GM21360 (cell line): ENCODE measurements around the gene SLN.

Source experiments
- ATAC-seq: cut with Tn5 transposase; IDR thresholded peaks from one replicate; pipeline ENCODE4 v1.9.1; 2021; ENCODE audit warnings: mild to moderate bottlenecking, moderate library complexity; ENCODE audit not compliant: unreplicated experiment

The SLN gene

DNA sequence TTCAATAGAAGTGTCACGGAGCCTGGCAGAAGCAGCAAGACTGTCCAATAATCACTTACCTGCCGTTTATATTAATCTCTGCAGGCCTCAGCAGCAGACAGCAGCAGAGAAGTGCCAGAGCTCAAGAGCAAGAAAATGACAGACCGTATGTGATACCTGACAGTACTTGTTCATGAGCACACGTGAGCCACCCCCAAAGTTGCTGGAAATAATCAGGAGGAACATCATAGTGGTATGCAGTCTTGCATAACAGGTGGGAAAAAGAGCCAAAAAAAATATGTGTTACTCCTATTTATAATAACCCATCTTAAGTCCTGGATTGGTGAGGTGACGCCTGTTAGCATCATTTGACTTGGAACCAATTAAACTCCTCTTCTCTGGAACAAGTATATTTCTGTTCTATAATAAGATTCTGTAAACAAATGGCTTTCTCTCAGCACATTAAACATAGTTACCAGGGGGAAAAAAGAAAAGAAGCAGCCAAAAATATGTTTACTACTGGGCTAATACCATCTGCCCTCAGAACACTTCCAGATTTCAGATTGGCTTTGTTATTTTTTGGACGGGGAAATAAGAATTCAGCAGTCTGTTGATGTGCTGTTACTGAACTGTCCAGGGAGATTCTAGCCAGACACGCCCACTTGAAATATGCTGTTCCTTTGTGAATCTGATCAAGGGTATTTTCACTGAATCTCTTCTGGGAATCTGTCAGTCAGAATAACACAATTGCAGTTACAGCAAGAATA is 7.9 kb upstream of the SLN start:
- ATAC-seq: no peak

DNA sequence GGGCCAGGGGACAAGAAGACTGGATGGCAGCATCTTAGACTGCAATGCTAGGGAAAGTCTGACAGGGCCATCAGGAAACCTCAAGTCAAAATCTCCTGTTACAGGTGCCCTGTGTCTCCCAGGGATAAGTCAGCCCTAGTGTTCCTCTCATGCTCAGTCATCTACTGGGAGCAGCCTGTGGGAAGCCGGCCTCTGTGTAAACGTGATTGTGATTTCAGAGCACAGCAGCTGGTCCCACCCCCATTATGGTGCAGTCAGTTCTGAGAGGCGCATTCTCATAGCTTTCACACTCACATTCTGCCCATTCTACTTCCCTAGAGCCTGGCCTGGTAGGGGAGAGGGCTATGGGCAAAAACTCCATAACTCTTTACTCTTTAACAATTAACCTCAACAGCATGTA is 7.2 kb upstream of the SLN start:
- no peak for ATAC-seq

DNA sequence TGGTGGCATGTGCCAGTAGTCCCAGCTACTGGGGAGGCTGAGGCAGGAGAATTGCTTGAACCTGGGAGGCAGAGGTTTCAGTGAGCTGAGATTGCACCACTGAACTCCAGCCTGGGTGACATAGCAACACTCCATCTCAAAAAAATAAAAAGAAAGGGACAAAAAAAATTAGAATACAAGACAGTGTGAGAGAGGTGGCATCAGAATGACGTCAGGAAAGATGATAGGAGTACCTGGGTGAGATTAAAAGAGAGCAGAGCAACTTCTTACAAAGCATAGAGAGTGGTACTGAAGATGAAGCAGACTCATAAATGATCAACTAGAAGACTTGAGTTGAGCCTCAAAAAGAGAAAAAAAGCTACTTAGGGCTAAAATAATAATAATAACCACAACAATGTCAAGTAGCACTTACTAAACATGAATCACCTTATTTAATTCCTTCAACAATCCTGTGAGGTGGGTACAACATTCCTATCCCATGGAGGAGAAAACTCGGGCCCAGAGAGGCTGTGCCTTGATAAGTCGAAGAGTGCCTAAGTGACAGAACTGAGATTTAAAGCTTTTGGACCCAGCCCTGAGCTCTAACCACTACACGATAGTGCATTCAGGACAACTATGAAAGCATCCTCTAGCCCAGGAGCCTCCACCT is 5.2 kb upstream of the SLN start:
- no peak for ATAC-seq

DNA sequence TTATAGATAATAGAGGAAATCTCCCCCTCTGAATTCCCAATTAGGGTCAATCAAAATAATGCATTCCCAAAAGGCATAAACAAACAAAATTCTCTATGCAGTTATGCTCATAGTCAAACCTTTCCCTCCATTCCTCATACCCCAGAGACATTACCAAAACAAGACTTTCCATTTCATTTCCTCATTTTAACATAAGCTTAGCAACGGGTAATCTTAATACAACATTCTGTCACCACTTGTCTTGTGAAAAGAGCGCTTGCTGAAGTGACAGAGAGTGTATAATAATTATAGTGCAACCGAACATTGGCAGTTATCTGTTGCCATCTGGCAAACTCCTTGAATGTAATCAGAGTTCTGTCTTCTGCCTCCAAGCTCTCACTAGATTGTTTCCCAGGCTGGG is 1.2 kb upstream of the SLN start:
- no peak for ATAC-seq

DNA sequence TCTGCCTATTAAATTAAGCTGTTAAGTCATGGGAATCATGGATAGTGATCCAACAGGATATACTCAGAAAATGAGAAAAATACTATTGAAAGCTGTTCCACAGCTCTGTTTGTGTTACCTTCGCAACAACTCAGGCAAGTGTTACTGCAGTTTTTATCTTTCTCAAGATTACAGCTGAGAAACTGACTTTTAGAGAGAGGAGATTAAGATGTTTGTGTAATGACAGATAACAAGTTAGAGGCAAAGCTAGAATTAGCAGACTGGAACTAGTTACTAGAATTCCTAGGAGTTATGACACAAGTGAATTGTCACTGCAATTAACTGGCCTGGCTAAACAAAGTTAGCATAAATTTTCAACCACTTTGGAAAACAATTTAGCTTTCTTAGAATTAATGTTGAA is 1.6 kb downstream of the SLN start:
- ATAC-seq: no peak

DNA sequence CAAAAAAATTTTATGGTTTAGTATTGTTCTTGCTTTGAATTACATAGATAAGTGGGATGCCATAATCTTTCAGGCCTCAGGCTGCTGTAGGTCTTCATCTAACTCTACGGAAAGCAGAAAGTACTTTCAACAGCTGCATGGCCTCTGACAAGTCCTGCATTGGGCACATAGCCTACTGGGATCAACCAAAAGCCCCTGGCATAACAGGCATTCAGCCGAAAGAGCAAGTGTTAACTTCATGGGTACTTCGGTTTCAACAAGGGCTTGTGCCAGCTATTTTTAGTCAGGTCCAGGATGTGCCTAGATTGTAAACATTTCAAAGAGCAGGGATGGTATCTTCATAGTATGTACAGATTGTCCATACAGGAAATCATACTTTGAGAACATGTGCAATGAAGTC is 3.1 kb downstream of the SLN start:
- no peak for ATAC-seq

DNA sequence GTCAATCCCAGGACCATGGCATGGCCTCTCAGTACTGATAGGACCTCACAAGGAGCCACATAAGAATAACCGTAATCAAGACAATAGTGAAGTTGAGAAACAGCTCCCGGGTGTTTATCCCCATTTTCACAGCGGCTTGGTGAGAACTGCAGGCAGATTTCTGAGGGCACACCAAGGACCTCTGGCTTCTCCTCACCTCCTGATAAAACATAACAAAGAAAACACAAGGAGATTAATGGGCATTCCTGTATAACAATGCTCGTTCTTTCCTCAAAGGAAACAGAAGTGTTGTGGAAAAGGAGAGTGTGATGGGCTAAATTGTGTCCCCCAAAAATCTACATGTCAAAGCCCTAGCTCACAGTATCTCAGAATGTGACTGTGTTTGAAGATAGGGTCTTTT is 4.0 kb downstream of the SLN start:
- ATAC-seq: no peak

DNA sequence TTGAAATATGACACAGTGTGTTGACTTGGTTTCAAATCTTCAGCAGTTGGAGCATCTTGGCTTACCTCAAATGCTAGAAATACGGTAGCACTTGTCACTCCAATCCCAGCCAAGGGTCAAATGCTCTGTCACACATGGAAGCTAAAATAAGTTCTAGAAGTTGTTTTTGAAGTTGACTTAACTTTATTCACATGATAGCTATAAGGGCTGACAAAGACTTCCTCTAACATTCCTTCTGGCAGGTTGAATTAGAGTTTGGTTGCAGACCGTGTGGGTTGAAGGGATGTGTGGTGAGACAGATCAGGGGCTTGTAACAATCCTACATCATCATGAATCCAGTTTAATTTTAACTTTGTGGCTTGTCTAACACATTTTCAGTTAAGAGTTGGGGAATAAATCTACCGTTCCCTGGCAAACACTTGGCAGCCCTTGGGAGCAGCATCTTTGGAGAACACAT is 4.6 kb downstream of the SLN start:
- ATAC-seq: no peak

DNA sequence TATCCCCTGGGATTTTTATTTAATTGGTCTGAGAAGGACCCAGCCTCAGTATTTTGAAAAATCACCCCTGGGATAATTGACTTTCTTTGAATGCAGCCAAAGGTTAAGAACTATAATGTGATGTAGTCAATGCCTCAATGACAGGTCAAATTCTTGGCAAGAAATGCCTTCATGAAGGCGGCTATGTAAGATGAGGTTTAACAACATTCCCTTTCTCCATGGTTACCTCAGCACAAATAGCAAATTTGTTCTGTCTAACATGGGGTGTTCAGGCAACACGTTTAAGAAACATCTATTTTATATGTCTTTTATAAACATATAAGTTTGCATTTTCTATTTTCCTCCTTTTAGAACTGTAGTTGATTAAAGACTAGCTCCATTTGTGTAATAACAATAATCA is 5.3 kb downstream of the SLN start:
- ATAC-seq: no peak

DNA sequence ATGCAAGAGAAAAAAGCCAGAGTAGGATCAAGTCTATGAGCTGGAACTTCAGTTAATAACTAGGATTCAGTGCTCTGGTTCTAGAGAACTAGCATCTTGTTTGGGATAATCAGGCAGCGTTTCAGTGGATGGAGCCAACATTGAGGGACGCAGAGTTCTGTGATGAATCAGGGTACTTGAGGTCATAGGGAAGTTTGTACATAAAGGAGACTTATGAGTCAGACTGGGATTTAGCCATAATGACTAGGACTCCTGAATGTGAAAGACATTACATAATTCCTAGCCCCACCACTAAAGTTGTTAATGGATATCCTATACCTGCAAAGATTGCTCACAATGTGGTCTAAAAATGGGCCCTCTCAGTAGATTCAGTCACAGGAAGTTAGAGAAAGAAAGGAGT is 6.8 kb downstream of the SLN start:
- no peak for ATAC-seq

DNA sequence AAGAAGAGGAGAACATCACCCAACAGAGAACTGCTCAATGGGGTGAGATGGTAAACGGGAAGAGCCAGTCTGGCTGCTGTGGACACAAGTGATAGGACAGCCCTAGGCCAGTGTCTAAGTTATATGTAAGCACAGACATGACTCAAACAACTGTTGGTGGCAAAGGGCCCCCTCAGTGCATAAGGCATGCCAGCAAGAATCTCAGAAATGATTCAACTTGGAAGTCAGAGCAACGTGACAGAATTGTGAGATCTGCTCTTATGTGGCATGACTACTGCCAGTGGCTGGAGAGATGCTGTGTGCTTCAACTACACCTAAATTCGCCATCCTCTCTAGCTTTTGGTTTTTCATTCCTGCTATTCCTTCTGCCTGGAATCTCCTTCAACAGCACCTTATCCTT is 7.4 kb downstream of the SLN start:
- ATAC-seq: no peak

DNA sequence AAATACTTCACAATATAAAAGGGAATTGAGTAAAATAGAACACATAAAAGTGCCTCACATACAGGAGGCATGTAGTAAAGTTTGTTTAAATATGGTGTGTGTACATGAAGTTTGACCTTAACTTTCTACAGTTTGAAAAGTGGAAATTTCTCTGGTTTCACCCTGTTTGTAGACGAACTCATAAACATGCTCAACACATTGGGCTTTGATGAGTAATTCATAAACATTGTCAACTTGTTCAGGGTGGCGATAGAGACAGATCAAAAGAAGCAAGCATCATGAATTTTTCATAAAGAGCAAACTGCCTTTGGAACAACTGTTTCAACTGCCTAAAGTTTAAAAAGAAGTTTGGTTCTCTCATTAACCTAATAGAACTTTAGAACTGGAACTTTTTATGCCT is 9.1 kb downstream of the SLN start:
- ATAC-seq: no peak

DNA sequence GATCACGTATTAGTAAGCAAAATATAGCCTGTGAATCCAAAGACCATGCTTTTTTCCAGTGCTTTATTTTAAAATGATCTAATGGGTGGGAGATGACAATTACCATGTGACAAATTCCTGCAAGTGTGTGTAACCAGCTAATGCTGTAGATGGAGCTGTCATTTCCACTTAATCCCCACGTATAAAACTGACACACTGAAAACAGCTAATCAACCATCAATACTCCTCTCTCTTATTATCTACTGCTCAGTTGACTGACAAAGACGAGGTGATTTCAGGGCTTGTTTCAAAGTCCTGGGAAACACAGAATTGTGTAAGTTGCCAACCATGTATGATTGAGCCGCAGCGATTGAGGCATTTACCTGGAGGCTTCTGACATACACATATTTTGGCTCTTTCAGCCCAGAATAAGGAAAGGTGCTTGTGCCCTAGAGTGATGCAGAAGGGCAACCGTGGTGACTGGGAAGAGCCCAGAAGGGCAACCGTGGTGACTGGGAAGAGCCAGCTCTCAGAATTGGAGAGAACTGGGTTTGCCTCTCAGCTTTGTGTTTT is 9.7 kb downstream of the SLN start:
- no peak for ATAC-seq

DNA sequence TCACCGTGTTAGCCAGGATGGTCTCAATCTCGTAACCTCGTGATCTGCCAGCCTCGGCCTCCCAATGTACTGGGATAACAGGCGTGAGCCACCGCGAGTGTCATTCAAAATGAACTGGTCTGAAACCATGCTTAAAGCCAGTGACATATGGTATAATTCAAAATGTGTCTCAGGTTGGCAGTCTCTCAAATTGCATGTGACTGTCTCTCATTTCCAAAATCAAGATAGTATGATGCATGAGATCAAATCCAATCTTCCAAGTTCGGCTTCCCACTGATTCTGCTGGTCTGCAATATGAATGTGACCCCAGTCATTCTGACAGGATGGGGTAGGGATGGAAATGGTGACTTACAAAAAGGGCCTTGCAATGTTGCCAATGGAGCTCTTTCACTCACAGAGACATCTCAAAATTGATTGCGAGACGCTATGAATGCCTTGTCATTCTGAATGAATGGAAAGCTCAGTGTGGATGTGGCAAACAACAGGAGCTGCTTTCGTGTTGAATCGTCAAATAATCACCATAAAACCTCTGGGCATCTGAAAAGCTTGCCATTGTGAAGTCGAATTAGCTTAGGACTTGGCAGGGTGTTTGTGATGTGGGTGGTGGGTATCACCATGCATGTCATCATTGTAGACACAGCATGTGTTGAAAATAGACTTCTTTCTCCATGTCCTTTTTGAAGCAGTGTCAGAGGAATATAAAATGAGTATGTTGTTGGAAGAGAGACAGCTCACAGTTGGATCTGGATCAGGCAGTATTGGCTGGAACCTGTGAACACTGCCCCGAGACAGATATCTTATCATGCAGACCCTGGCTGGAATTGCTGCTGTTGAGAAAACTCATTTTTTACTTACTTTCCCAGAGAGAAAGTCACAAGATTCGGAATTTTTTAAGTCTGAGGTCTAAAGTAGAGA is 12.2 kb downstream of the SLN start:
- no peak for ATAC-seq

DNA sequence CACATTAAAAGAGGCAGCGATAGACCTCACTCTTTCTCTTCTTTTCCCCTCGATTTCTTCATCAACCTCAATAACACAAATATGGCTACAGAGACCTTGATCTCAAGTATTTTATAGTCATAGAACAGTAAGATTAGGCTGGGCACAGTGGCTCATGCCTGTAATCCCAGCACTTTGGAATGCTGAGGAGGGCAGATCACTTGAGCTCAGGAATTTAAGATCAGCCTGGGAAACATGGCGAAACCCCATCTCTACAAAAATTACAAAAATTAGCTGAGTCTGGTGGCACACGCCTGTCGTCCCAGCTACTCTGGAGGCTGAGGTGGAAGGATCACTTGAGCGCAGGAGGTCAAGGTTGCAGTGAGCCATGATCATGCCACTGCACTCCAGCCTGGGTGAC is 14.6 kb downstream of the SLN start:
- no peak for ATAC-seq

DNA sequence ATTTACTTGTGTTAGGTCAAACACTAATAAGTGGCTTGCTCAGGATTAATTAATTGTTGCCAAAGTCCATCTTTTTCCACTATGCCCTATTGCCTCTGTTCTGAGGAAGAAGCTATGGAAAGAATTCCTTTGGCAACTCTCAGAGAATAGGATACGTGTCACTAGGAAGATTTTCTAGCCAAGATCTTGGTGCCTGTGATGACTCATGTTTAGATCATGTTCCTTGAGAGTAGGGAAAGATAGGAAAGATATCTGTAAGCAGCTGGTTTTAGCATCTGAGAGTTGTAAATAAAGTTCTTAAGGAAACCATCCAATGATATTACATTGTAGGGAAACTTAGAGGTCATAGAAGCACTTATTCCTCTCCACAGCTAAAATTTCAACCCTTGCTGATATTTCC is 15.7 kb downstream of the SLN start:
- ATAC-seq: no peak

DNA sequence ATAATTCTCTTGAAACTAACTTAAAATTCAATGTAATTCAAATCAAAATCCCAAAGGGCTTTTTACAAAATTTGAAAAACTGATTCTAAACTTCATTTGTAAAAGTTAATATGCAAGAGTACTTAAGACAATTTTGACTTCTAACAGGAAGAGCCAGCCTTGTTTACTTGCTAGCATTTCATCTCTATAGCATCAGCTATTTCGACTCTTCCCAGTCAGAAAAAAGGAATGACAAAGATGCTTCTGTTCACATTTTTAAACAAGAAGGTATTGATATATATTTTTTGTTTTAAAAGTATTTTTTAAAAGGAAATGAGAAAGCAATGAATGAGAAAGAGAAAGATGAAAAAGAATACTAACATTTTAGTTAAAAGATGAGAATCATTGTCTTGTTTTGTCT is 16.4 kb downstream of the SLN start:
- ATAC-seq: no peak

DNA sequence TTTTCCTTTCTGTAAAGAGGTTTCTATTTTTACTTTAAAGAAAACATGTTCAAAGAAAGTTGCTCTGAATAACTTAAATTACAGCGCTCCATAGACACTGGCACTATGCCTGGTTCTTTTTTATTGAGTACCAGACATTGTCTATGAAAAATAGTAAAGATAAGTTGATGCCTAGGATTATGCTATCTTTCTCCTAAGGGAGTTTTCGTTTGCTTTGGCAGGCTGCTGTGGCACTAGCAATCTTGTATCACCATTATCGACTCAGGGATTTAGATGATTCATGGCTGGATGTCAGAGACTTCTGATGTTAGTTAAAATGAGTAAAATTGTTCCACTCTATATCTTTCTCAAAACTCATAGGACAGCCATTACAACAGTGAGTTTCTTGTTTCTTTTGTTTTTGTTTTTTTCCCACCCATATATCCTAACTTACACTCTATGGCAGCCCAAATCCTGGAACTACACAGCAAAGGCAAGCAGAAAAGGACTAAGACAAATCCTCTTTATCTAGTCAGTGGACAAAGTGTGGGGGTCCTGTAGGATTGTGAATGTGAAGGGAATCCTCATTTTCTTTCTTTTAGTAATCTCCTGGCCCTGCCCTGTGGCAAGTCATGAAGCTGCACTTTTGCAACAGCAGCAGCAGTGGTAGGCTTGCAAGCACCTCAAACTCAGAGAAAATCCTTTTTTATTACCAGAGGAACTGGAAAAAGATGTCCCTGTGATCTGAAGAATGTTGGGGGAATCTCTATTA is 20.7 kb downstream of the SLN start:
- ATAC-seq: no peak

DNA sequence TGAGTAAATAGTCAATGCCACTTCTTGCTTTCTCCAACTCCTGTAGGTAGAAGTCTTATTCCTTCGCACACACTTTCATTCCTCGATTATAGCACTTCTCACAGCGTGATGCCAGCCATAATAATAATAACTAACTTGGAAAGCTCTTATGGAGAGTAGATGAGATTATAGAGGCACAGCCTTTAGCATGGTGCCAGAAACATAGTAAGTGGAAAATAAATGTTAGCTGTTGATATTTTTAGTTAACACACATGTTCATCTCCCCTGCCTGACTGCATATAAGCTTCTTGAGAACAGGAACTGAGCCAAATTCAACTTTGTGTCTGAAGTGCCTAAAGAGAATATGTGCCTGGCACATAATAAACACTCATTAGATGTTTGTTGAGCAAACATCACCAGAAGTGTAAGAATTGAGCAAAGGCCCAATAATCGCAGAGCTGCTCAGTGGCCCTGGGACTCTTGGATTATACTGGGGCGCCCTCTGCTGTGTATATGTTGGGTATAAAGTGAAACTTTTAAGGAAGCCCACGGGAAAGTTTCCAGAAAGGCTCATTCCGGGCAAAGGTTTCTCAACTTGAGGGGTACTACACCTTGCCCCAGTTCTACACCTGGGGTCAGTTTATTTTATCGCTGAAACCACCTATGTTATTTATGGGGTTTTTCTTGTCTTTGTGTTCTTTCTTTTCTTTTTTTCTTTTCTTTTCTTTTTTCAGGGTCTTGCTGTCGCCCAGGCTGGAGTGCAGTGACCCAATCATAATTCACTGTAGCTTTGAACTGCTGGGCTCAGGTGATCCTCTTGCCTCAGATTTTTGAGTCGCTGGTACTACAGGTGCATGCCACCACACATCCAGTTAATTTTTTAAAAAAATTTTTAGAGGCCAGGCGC is 22.3 kb downstream of the SLN start:
- ATAC-seq: peak; percentile 75
